Caco-2 (cell line): ENCODE results near the gene GNAO1. TPM values are rescaled to one million over a fixed set of nuclear protein-coding genes. Genes with fewer than 3 reads are reported as not detected.

Source experiments
- BruUV-seq: library from RNA; stranded (reverse); fragments of 400-500 nt; replicated peaks from 2 replicates; lab custom pipeline; 2021; lab: Mats Ljungman, UMichigan
- CTCF ChIA-PET: fragments of 300-600 bp; sonication (Branson Sonifier 250); formaldehyde crosslinking; loops from one replicate; lab custom pipeline; 2022; ENCODE audit warnings: antibody characterized with exemption; lab: Charles Lee
- POLR2A ChIA-PET: fragments of 300-600 bp; sonication (Branson Sonifier 250); formaldehyde crosslinking; loops from one replicate; lab custom pipeline; 2022; ENCODE audit warnings: antibody characterized with exemption; lab: Charles Lee
- DNase-seq, 2 experiments: peaks; one replicate each; pipeline versions ENCODE4 v3.0.0 to v3.0.0-alpha.2; 2020 to 2022
- H3K27me3 ChIP-seq: replicated peaks from 2 replicates; pipeline ENCODE4 v1.6.0; 2011; ENCODE audit warnings: low read length; ENCODE audit not compliant: control insufficient read depth, insufficient read depth
- H3K36me3 ChIP-seq: 2 replicates; pipeline ENCODE4 v1.5.1; 2011; ENCODE audit warnings: low read length; ENCODE audit not compliant: control insufficient read depth, insufficient read depth
- H3K4me1 ChIP-seq: fragments of 250-450 bp; sonication (Bioruptor Pico); 2 replicates; pipeline ENCODE4 v1.5.1; 2020; ENCODE audit warnings: mild to moderate bottlenecking
- H3K4me3 ChIP-seq: 2 replicates; pipeline ENCODE4 v1.5.1; 2011; ENCODE audit warnings: low read depth, mild to moderate bottlenecking, control low read depth, low read length
- H3K9me3 ChIP-seq: fragments of 250-450 bp; sonication (Bioruptor Pico); 2 replicates; pipeline ENCODE4 v1.5.1; 2020; ENCODE audit warnings: mild to moderate bottlenecking, moderate library complexity
- H3K27ac Mint-ChIP-seq: one replicate; pipeline ENCODE4 v1.8.0; 2022; ENCODE audit warnings: mixed read lengths; ENCODE audit not compliant: unreplicated experiment
- H3K27me3 Mint-ChIP-seq: one replicate; pipeline ENCODE4 v1.8.0; 2022; ENCODE audit warnings: mixed read lengths; ENCODE audit not compliant: insufficient read depth, unreplicated experiment
- H3K36me3 Mint-ChIP-seq: one replicate; pipeline ENCODE4 v1.8.0; 2022; ENCODE audit warnings: mild to moderate bottlenecking, mixed read lengths; ENCODE audit not compliant: insufficient read depth, unreplicated experiment
- H3K4me1 Mint-ChIP-seq: one replicate; pipeline ENCODE4 v1.8.0; 2022; ENCODE audit warnings: low read depth, mixed read lengths; ENCODE audit not compliant: unreplicated experiment
- H3K4me3 Mint-ChIP-seq: one replicate; pipeline ENCODE4 v1.8.0; 2022; ENCODE audit warnings: mild to moderate bottlenecking, moderate library complexity, mixed read lengths; ENCODE audit not compliant: unreplicated experiment
- H3K9me3 Mint-ChIP-seq: one replicate; pipeline ENCODE4 v1.8.0; 2022; ENCODE audit warnings: mixed read lengths; ENCODE audit not compliant: unreplicated experiment
- CTCF ChIP-seq, 2 experiments: fragments of 200-600 bp in 1 of 2; IDR thresholded peaks; 1 replicate in 1 of 2; 2 replicates in 1 of 2; pipeline versions ENCODE4 v1.5.1 to v1.8.0; 2011 to 2022; ENCODE audit warnings: antibody characterized with exemption in 1 of 2, control low read depth in 1 of 2, inconsistent platforms in 1 of 2, low read depth in 1 of 2, low read length in 1 of 2, mild to moderate bottlenecking in 1 of 2, moderate library complexity in 1 of 2; ENCODE audit not compliant: insufficient read depth in 1 of 2, severe bottlenecking in 1 of 2, unreplicated experiment in 1 of 2
- intact Hi-C: fragments of 100-400 bp; cut with micrococcal nuclease; formaldehyde crosslinking; loops from one replicate; pipeline ENCODE4 v1.10.0; 2022; ENCODE audit not compliant: unreplicated experiment
- total RNA-seq: library from RNA; stranded (reverse); gene quantifications from 2 replicates; pipeline ENCODE4 v1.2.3, GENCODE V29; 2022

The GNAO1 gene
- total RNA-seq, 1 experiment from 2014 or later = 3.2 TPM

GRCh38 chr16:56294579-56294978, 103.3 kb downstream of the GNAO1 start:
- POLR2A ChIA-PET = no interaction called here

GRCh38 chr16:56295059-56295665, 103.9 kb downstream of the GNAO1 start:
- peaks cover 3% of the 10 kb centered on the region for H3K4me1 Mint-ChIP-seq
- no peaks in the 10 kb centered on the region for H3K9me3 Mint-ChIP-seq
- TF ChIP-seq CTCF (IDR thresholded peaks at IDR 0.05; ENCODE audit: insufficient read depth in 1 of 2, low read depth in 1 of 2, low read length in 1 of 2, severe bottlenecking in 1 of 2, unreplicated experiment in 1 of 2) = no peak
- H3K9me3 ChIP-seq = no peaks in the 10 kb centered on the region
- H3K27me3 Mint-ChIP-seq = no peaks in the 10 kb centered on the region
- H3K27ac Mint-ChIP-seq = no peak overlapping the region
- no peak overlapping the region for H3K4me3 ChIP-seq
- intact Hi-C loops = no loop called here
- H3K27me3 ChIP-seq = 0 out of 2 replicates have a peak, but pooled peaks cover 1% of the 10 kb centered on the region
- no peaks in the 10 kb centered on the region for H3K36me3 Mint-ChIP-seq
- DNase-seq = no peak
- no TSS peak for BruUV-seq
- 0 out of 2 replicates have a peak, but pooled peaks cover under 1% of the 10 kb centered on the region for H3K4me1 ChIP-seq
- no peak overlapping the region for H3K4me3 Mint-ChIP-seq
- ChIA-PET POLR2A (no interaction called here), CTCF (no interaction called here)
- no peaks in the 10 kb centered on the region for H3K36me3 ChIP-seq

More at GRCh38 chr16:56294579-56294978, 103.3 kb downstream of the GNAO1 start:
- Histone ChIP-seq H3K9me3 (no peaks in the 10 kb centered on the region), H3K27me3 (0 out of 2 replicates have a peak, but pooled peaks cover 1% of the 10 kb centered on the region), H3K36me3 (no peaks in the 10 kb centered on the region), H3K4me1 (peaks cover 6% of the 10 kb centered on the region; the same call in 1 of the 2 replicates), H3K4me3 (no peak overlapping the region)
- intact Hi-C loops = no loop called here
- Mint-ChIP-seq H3K4me1 (peaks cover 9% of the 10 kb centered on the region), H3K36me3 (no peaks in the 10 kb centered on the region), H3K27me3 (no peaks in the 10 kb centered on the region), H3K27ac (no peak overlapping the region), H3K9me3 (no peaks in the 10 kb centered on the region), H3K4me3 (no peak overlapping the region)
- DNase-seq = no peak
- CTCF ChIA-PET = interaction anchor here (1.1 kb wide), 1 partner anchor 23 kb away, joined by 4 read pairs; no protein-coding TSS in a partner anchor
- TF ChIP-seq CTCF (IDR thresholded peaks at IDR 0.05; ENCODE audit: insufficient read depth in 1 of 2, low read depth in 1 of 2, low read length in 1 of 2, severe bottlenecking in 1 of 2, unreplicated experiment in 1 of 2) = no peak
- BruUV-seq = no TSS peak

- CTCF ChIA-PET = no interaction called here
Measured at GRCh38 chr16:56295739-56296527, 104.6 kb downstream of the GNAO1 start.

More at GRCh38 chr16:56295739-56296527, 104.6 kb downstream of the GNAO1 start:
- no peak for TF ChIP-seq CTCF (IDR thresholded peaks at IDR 0.05; ENCODE audit: insufficient read depth in 1 of 2, low read depth in 1 of 2, low read length in 1 of 2, severe bottlenecking in 1 of 2, unreplicated experiment in 1 of 2)
- Histone ChIP-seq H3K9me3 (no peaks in the 10 kb centered on the region), H3K27me3 (0 out of 2 replicates have a peak, but pooled peaks cover 1% of the 10 kb centered on the region), H3K4me1 (peaks cover 7% of the 10 kb centered on the region), H3K36me3 (no peaks in the 10 kb centered on the region), H3K4me3 (no peak overlapping the region)
- BruUV-seq = no TSS peak
- POLR2A ChIA-PET = no interaction called here
- no peaks in the 10 kb centered on the region for H3K9me3 Mint-ChIP-seq
- no peak overlapping the region for H3K4me3 Mint-ChIP-seq
- H3K4me1 Mint-ChIP-seq = peaks cover 1% of the 10 kb centered on the region
- no peak for DNase-seq
- H3K36me3 Mint-ChIP-seq = no peaks in the 10 kb centered on the region
- no peaks in the 10 kb centered on the region for H3K27me3 Mint-ChIP-seq
- intact Hi-C loops = no loop called here
- H3K27ac Mint-ChIP-seq = no peak overlapping the region
